Measurements from ENCODE around the gene AHCYL2. TPM values are rescaled to one million over a fixed set of nuclear protein-coding genes. Genes with fewer than 3 reads are reported as not detected.
"Not testable (repeated sequence)": the region's sequence is repeated elsewhere in the genome, so short reads cannot be mapped to it uniquely, and the experiment has no call there.

Gene AHCYL2
- total RNA-seq, 1 donor from 2014 or later, result 6.0 TPM

- no peaks in the 10 kb centered on the region for H3K36me3 ChIP-seq
- H3K27ac ChIP-seq (replicated peaks), result no peak overlapping the region
- no peaks in the 10 kb centered on the region for H3K9me3 ChIP-seq (replicated peaks)
- no peak for TF ChIP-seq CTCF (IDR thresholded peaks at IDR 0.05; ENCODE audit: borderline replicate concordance)
- no peak for DNase-seq
- H3K4me1 ChIP-seq, result peaks cover 12% of the 10 kb centered on the region
- no peaks in the 10 kb centered on the region for H3K27me3 ChIP-seq (ENCODE audit: low read depth)
- H3K4me3 ChIP-seq, result no peak overlapping the region
- intact Hi-C loops (cut with micrococcal nuclease), result loop anchor here (5.0 to 10.0 kb wide), 2 partner anchors 104 to 266 kb away; no protein-coding TSS in a partner anchor
These were observed 143.7 kb downstream of the AHCYL2 start for GRCh38 chr7:129368389-129368986.

DNA sequence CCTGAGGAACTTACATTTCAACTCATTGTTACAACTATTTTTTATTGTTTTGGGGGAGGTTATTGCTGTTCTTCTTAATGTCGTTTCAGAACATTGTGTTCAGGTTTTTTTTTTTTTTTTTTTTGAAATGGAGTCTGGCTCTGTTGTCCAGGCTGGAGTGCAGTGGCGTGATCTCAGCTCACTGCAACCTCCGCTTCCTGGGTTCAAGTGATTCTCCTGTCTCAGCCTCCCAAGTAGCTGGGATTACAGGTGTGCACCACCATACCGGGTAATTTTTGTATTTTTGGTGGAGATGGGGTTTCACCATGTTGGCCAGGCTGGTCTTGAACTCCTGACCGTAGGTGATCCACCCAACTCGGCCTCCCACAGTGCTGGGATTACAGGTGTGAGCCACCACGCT lies 144.6 kb downstream of the AHCYL2 start:
- not testable (repeated sequence) for H3K4me3 ChIP-seq; H3K27ac ChIP-seq (replicated peaks); H3K36me3 ChIP-seq; H3K27me3 ChIP-seq (ENCODE audit: low read depth); H3K9me3 ChIP-seq (replicated peaks); DNase-seq
- peaks cover 12% of the 10 kb centered on the region for H3K4me1 ChIP-seq
- intact Hi-C loops (cut with micrococcal nuclease), result loop anchor here (5.0 to 10.0 kb wide), 2 partner anchors 103 to 265 kb away; no protein-coding TSS in a partner anchor

GRCh38 chr7:129370812-129371211 lies 146.0 kb downstream of the AHCYL2 start:
- peaks cover 12% of the 10 kb centered on the region for H3K4me1 ChIP-seq
- no peak for TF ChIP-seq CTCF (IDR thresholded peaks at IDR 0.05; ENCODE audit: borderline replicate concordance)
- H3K36me3 ChIP-seq, result no peaks in the 10 kb centered on the region
- no peak overlapping the region for H3K27ac ChIP-seq (replicated peaks)
- H3K27me3 ChIP-seq (ENCODE audit: low read depth), result no peaks in the 10 kb centered on the region
- H3K4me3 ChIP-seq, result no peak overlapping the region
- intact Hi-C loops (cut with micrococcal nuclease), result no loop called here
- no peak for DNase-seq
- no peaks in the 10 kb centered on the region for H3K9me3 ChIP-seq (replicated peaks)

DNA sequence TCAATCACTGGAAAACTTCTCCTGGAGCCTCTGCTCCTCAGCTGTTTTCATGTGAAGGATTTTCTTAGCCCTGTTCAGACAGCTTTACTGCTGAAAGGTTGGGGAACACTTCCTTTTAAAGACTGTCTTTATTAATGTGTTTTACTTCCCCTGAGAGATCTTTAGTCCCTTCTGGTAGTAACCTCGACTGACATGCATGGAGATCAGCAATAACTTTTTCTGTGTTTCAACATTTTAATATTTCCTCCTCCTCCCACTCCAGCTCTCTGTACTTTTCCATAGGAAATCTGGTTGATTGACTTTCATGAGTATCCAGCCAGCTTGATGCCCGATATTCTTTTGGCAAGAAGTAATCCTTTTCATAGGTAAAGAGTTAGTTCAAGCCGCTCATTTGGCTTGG lies 146.7 kb downstream of the AHCYL2 start:
- TF ChIP-seq CTCF (IDR thresholded peaks at IDR 0.05; ENCODE audit: borderline replicate concordance), result no peak
- intact Hi-C loops (cut with micrococcal nuclease), result no loop called here
- H3K9me3 ChIP-seq (replicated peaks), result no peaks in the 10 kb centered on the region
- H3K27ac ChIP-seq (replicated peaks), result no peak overlapping the region
- no peaks in the 10 kb centered on the region for H3K36me3 ChIP-seq
- no peak overlapping the region for H3K4me3 ChIP-seq
- peaks cover 15% of the 10 kb centered on the region for H3K4me1 ChIP-seq
- no peak for DNase-seq
- H3K27me3 ChIP-seq (ENCODE audit: low read depth), result no peaks in the 10 kb centered on the region

GRCh38 chr7:129373651-129374428 lies 149.0 kb downstream of the AHCYL2 start:
- no peaks in the 10 kb centered on the region for H3K9me3 ChIP-seq (replicated peaks)
- no peaks in the 10 kb centered on the region for H3K27me3 ChIP-seq (ENCODE audit: low read depth)
- H3K27ac ChIP-seq (replicated peaks), result no peak overlapping the region
- peaks cover 3% of the 10 kb centered on the region for H3K4me1 ChIP-seq
- no peak overlapping the region for H3K4me3 ChIP-seq
- intact Hi-C loops (cut with micrococcal nuclease), result no loop called here
- no peaks in the 10 kb centered on the region for H3K36me3 ChIP-seq
- no peak for TF ChIP-seq CTCF (IDR thresholded peaks at IDR 0.05; ENCODE audit: borderline replicate concordance)
- DNase-seq, result no peak
